ENCODE results near the gene BICD2.
"Not testable (repeated sequence)": the region's sequence is repeated elsewhere in the genome, so short reads cannot be mapped to it uniquely, and the experiment has no call there.

BICD2 gene

GRCh38 chr9:92769990-92770359, 5.3 kb upstream of the BICD2 start:
- no peak for DNase-seq

GRCh38 chr9:92769286-92769685, 4.7 kb upstream of the BICD2 start:
- DNase-seq, result no peak

- DNase-seq, result not testable (repeated sequence)
These were observed 4.2 kb upstream of the BICD2 start for GRCh38 chr9:92768816-92769215.

DNA sequence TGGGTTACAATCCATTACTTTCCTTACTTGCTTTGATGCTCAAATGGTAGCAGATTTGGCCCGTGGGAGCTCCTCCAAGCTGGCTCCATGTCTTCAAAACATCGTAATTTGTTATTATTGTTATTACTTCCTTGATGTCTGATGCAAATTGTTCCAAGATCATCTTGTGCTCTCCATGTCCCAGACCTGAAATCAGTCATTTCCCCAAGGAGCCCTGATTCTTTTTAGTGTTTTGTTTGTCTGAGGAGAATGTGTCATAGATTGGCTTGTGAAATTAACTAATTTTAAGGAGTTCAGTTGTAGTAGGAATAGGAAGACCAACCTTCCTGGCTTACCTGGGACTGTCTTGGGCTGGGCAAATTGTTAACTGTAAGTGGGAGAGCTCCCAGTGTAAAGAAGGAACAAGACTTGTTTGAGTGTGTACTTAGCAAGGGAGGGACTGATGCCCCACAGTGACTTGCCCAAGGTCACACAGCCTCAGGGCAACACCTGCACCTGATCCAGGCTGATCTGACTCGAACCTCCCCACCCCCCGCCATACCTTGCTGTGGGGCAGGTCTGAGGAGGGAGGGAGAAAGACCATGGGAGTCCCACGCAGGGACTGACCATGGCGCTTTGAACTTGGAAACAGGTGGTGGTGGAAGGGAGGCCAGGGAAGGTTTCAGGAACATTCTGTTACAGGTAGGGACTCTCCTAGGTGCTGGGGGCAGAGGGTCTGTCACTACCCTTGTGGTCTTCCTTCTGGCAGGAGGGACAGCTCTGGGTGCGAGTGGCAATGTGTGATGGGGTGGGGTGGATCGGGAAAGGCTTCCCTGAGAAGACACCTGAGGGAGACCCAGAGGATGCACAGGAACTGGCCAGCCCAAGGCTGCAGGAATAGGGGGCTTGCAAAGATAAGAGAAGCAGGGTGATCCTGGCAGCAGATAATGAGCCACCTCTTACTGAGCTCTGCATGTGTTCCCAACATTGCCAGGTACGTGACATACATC, 2.7 kb upstream of the BICD2 start:
- no peak for DNase-seq

DNA sequence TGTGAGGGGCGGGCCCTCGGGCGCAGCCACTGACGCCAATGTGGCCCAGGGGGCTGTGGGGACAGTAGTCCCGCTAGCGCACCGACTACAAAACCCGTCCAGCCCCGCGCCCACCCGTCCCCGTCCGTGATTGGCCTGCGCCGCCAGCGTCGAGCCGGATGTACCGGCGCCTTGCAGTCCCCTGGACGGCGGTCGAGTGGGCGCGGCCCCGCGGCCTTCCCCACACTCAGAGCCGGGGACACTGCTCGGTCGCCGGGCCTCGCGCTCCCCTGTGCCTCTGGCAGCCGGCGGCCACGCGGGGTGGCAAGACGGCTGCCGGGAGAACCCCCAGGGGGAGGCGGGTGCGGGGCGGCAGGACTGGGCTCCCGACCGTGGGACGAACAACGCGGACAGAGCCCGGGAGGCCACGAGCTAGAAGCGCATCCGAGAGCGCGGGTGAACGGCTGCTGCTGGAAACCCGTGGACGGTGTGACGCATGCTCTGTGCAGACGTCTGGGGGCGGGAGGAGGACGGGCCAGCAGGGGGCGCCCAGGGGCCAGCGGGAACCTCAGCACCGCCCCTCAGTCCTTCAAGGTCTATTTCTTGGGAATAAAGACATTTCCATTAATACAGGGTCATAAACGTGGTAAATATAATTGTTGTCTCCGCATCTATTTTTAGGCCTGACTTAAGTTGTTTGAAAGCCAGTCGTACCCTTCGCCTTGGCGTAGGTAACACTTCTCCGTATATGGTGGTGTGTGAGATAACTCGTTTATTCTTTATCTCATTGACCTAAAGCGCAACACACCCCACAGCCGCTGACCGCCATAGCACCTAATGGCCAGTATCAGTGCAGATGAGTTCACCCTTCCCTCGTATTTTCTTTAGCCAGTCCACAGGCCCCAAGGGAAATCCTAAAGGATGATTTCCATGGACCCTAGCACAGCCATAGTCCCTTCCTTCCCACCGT, 629 bp upstream of the BICD2 start:
- peak; percentile 74 for DNase-seq

GRCh38 chr9:92763721-92764380, 782 bp downstream of the BICD2 start:
- DNase-seq, result no peak

GRCh38 chr9:92762781-92763708, 1.6 kb downstream of the BICD2 start:
- DNase-seq, result no peak

GRCh38 chr9:92762196-92762595, 2.4 kb downstream of the BICD2 start:
- no peak for DNase-seq

GRCh38 chr9:92761686-92762085, 2.9 kb downstream of the BICD2 start:
- DNase-seq, result no peak

GRCh38 chr9:92760494-92760893, 4.1 kb downstream of the BICD2 start:
- no peak for DNase-seq

- DNase-seq, result no peak
These were observed 4.6 kb downstream of the BICD2 start for GRCh38 chr9:92760070-92760469.

- DNase-seq, result no peak
These were observed 5.2 kb downstream of the BICD2 start for GRCh38 chr9:92759446-92759845.

- DNase-seq, result no peak
These were observed 7.8 kb downstream of the BICD2 start for GRCh38 chr9:92756792-92757191.

DNA sequence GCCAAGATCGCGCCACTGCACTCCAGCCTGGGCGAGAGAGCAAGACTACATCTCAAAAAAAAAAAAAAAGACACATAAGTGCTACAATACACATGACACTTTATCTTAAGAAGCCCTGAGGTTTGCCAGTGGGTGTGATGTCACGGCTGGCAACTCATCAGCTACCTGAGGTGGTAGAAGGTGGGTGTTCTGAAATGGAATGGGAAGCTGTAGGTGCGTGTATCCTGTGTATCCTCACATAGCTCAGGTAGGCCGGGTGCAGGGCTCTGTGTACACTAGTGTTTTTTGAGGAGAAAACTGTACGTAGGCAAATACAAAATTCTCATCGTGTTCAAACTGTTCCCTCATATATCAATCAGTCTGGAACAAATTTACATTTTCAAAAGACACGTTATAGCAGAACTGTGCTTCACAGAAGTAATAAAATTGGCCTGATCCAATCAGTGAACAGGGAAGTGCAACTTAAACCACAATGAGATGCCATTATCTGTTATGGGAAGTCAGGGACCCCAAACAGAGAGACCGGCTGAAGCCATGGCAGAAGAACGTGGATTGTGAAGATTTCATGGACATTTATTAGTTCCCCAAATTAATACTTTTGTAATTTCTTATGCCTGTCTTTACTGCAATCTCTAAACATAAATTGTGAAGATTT, 10.4 kb downstream of the BICD2 start:
- no peak for DNase-seq

- no peak for DNase-seq
These were observed 11.7 kb downstream of the BICD2 start for GRCh38 chr9:92752812-92753404.

- DNase-seq, result no peak
These were observed 14.7 kb downstream of the BICD2 start for GRCh38 chr9:92749934-92750315.

GRCh38 chr9:92749071-92749933, 15.3 kb downstream of the BICD2 start:
- no peak for DNase-seq

DNA sequence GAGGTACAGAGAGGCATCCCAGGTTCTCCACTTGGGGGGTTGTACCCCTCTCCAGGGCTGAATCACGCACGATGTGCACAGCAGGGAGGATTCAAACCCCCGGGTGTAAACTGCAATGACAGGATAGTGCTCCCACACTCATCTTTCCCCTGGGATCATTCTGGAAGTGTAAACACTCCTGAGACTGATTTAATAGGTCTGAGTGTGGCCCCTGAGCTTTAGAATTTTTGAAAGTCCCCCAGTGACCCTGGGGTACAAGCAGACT, 16.5 kb downstream of the BICD2 start:
- DNase-seq, result no peak

DNA sequence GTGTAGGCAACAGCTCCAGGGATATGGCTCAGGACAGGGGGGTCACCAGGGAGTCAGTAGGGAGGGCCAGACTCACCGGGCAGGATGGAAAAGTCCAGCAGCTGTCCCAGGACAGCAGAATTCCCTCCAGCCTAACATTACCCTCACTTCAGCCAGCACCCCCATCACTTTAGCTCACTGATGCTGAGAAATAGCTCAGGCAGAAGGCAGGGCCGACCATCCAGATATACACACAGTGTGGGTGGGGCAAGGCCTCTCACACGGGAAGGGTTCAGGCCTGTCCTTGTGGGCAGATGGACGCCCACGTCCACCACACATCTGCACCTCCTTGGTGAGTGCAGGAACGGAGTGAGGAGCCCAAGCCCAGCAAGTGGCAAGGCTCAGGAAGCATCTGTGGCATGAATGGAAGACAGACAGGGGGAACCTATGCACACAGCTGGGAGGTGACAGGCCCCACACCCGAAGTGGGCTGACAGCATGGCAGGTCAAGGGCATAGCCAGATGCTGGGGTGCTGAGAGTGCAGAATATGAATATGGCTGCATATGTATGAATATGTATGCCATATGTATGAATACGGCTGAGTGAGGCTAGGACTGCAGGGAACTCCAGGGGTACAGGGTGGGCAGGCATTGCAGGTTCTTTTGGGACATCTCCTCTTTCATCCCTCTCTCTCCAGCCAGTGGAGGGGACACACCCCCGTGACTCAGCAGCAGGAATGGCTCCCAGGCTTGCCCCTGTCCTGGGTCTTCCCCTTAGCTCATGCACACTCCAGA, 17.0 kb downstream of the BICD2 start:
- no peak for DNase-seq
